Neural cell (in vitro differentiated cells): Measurements from ENCODE around the gene ANKRD55. TPM values are rescaled to one million over a fixed set of nuclear protein-coding genes. Genes with fewer than 3 reads are reported as not detected.

Experiments
- H2AFZ ChIP-seq: fragments of 200-600, 300-800 bp; sonication (generic), shearing (Covaris generic); 2 replicates; pipeline ENCODE4 v1.6.0; 2014; ENCODE audit warnings: low read depth, mild to moderate bottlenecking, antibody characterized with exemption, low read length, moderate library complexity
- H3F3A ChIP-seq: fragments of 200-600 bp; shearing (Covaris generic); 2 replicates; pipeline ENCODE4 v1.6.1; 2016; ENCODE audit warnings: mild to moderate bottlenecking, moderate library complexity, mixed read lengths, antibody characterized with exemption, low read length; ENCODE audit not compliant: insufficient read depth, poor library complexity, severe bottlenecking
- H3K27ac ChIP-seq: fragments of 200-600, 300-800 bp; sonication (generic), shearing (Covaris generic); 2 replicates; pipeline ENCODE4 v1.5.1; 2014; ENCODE audit warnings: mild to moderate bottlenecking, low read length, moderate library complexity
- H3K27me3 ChIP-seq: fragments of 300-800, 200-600 bp; sonication (generic), shearing (Covaris generic); 2 replicates; pipeline ENCODE4 v1.6.0; 2014; ENCODE audit warnings: mild to moderate bottlenecking, low read depth, low read length, moderate library complexity; ENCODE audit not compliant: insufficient read depth
- H3K36me3 ChIP-seq: fragments of 300-800, 200-600 bp; sonication (generic), shearing (Covaris generic); 2 replicates; pipeline ENCODE4 v1.5.1; 2014; ENCODE audit warnings: mild to moderate bottlenecking, antibody characterized with exemption, low read length, moderate library complexity; ENCODE audit not compliant: insufficient read depth
- H3K4me2 ChIP-seq: fragments of 300-800, 200-600 bp; sonication (generic), shearing (Covaris generic); 2 replicates; pipeline ENCODE4 v1.6.0; 2014; ENCODE audit warnings: mild to moderate bottlenecking, low read length
- H3K4me3 ChIP-seq: fragments of 300-800, 200-600 bp; sonication (generic), shearing (Covaris generic); 2 replicates; pipeline ENCODE4 v1.5.1; 2014; ENCODE audit warnings: mild to moderate bottlenecking, low read length, moderate library complexity
- H3K79me2 ChIP-seq: fragments of 200-600 bp; shearing (Covaris generic); replicated peaks from 2 replicates; pipeline ENCODE4 v1.6.0; 2014; ENCODE audit warnings: mild to moderate bottlenecking, low read length, moderate library complexity; ENCODE audit not compliant: insufficient read depth
- H3K9ac ChIP-seq: fragments of 300-800, 200-600 bp; sonication (generic), shearing (Covaris generic); 2 replicates; pipeline ENCODE4 v1.6.1; 2016; ENCODE audit warnings: mild to moderate bottlenecking, low read length, mixed read lengths
- H3K9me2 ChIP-seq: fragments of 200-600 bp; shearing (Covaris generic); 2 replicates; pipeline ENCODE4 v1.6.1; 2016; ENCODE audit warnings: mild to moderate bottlenecking, low read length, mixed read lengths; ENCODE audit not compliant: insufficient read depth
- H3K9me3 ChIP-seq: fragments of 200-600, 300-800 bp; sonication (generic), shearing (Covaris generic); 2 replicates; pipeline ENCODE4 v1.6.1; 2016; ENCODE audit warnings: mild to moderate bottlenecking, mixed run types, low read length, moderate library complexity, mixed read lengths
- H4K20me1 ChIP-seq: fragments of 200-600 bp; shearing (Covaris generic); 2 replicates; pipeline ENCODE4 v1.6.1; 2016; ENCODE audit warnings: mild to moderate bottlenecking, mixed run types; ENCODE audit not compliant: insufficient read depth
- CTCF ChIP-seq: fragments of 450-650 bp; IDR thresholded peaks from 2 replicates; pipeline ENCODE4 v1.5.1; 2014; ENCODE audit warnings: antibody characterized with exemption, mild to moderate bottlenecking, moderate library complexity; ENCODE audit not compliant: poor library complexity, severe bottlenecking
- EP300 ChIP-seq: fragments of 450-650 bp; conservative IDR thresholded peaks from 2 replicates; pipeline ENCODE4 v1.6.1; 2014; ENCODE audit warnings: antibody characterized with exemption, mild to moderate bottlenecking, moderate library complexity; ENCODE audit not compliant: poor library complexity, severe bottlenecking
- EZH2 ChIP-seq: fragments of 200-600, 300-800 bp; shearing (Covaris generic), sonication (generic); IDR thresholded peaks from 2 replicates; pipeline ENCODE4 v1.6.1; 2014; ENCODE audit warnings: antibody characterized with exemption, low read length, borderline replicate concordance, mild to moderate bottlenecking; ENCODE audit not compliant: insufficient read depth, poor library complexity, severe bottlenecking
- MXI1 ChIP-seq: fragments of 450-650 bp; conservative IDR thresholded peaks from 2 replicates; pipeline ENCODE4 v1.6.1; 2014; ENCODE audit warnings: antibody characterized with exemption, mild to moderate bottlenecking; ENCODE audit not compliant: poor library complexity, severe bottlenecking
- POLR2AphosphoS5 ChIP-seq: IDR thresholded peaks from 2 replicates; pipeline ENCODE4 v1.6.1; 2012
- RAD21 ChIP-seq: fragments of 450-650 bp; conservative IDR thresholded peaks from 2 replicates; pipeline ENCODE4 v1.6.1; 2014; ENCODE audit warnings: antibody characterized with exemption, mild to moderate bottlenecking, moderate library complexity
- REST ChIP-seq: IDR thresholded peaks from 2 replicates; pipeline ENCODE4 v1.6.1; 2012; ENCODE audit warnings: borderline replicate concordance
- SMC3 ChIP-seq: fragments of 450-650 bp; conservative IDR thresholded peaks from 2 replicates; pipeline ENCODE4 v1.6.1; 2014; ENCODE audit warnings: antibody characterized with exemption, mild to moderate bottlenecking, moderate library complexity; ENCODE audit not compliant: poor library complexity
- TAF1 ChIP-seq: IDR thresholded peaks from 2 replicates; pipeline ENCODE4 v1.6.1; 2012; ENCODE audit warnings: low read depth
- polyA plus RNA-seq: library from polyadenylated mRNA; depleted of rRNA; stranded (reverse); fragments of >200 nt; gene quantifications from 2 replicates; pipeline ENCODE4 v1.2.3, GENCODE V29; 2014

ANKRD55 gene
- polyA plus RNA-seq, 1 donor from 2014 or later: 49.8 TPM

GRCh38 chr5:56257010-56257409 lies 23.9 kb upstream of the ANKRD55 start:
- Histone ChIP-seq H3K27me3 (no peaks in the 10 kb centered on the region), H3K4me3 (no peak overlapping the region), H3K4me2 (no peak overlapping the region), H3K79me2 (no peaks in the 10 kb centered on the region), H3K36me3 (no peaks in the 10 kb centered on the region), H3K9me3 (no peaks in the 10 kb centered on the region), H3K9me2 (no peaks in the 10 kb centered on the region), H2AFZ (no peak overlapping the region), H4K20me1 (no peaks in the 10 kb centered on the region), H3K27ac (no peak overlapping the region), H3K9ac (no peak overlapping the region), H3F3A (no peaks in the 10 kb centered on the region)
- no peak for TF ChIP-seq EZH2
- TF ChIP-seq RAD21: no peak
- TF ChIP-seq REST: no peak
- TF ChIP-seq EP300: no peak
- TF ChIP-seq TAF1: no peak
- TF ChIP-seq SMC3: no peak
- TF ChIP-seq CTCF: no peak
- no peak for TF ChIP-seq MXI1
- TF ChIP-seq POLR2AphosphoS5: no peak

- TF ChIP-seq SMC3 (no peak), EP300 (no peak), REST (no peak), POLR2AphosphoS5 (no peak), CTCF (no peak), TAF1 (no peak), RAD21 (no peak), MXI1 (no peak), EZH2 (no peak)
- H3K4me3 ChIP-seq: no peak overlapping the region
- H3K27me3 ChIP-seq: no peaks in the 10 kb centered on the region
- no peak overlapping the region for H3K9ac ChIP-seq
- no peak overlapping the region for H3K27ac ChIP-seq
- H4K20me1 ChIP-seq: no peaks in the 10 kb centered on the region
- H3K9me2 ChIP-seq: no peaks in the 10 kb centered on the region
- no peaks in the 10 kb centered on the region for H3K36me3 ChIP-seq
- H3K4me2 ChIP-seq: no peak overlapping the region
- no peak overlapping the region for H2AFZ ChIP-seq
- H3K9me3 ChIP-seq: no peaks in the 10 kb centered on the region
- no peaks in the 10 kb centered on the region for H3F3A ChIP-seq
- no peaks in the 10 kb centered on the region for H3K79me2 ChIP-seq
These were observed 22.4 kb upstream of the ANKRD55 start for GRCh38 chr5:56255502-56255901.
